SK-N-SH treated with all-trans-retinoic acid at 6 μM for 48 hours (cell line): ENCODE measurements around the gene COL9A3.
"Not testable (repeated sequence)": the region's sequence is repeated elsewhere in the genome, so short reads cannot be mapped to it uniquely, and the experiment has no call there.

Experiments used
- ARNTL ChIP-seq: fragments of 450-650 bp; formaldehyde crosslinking; IDR thresholded peaks from 2 replicates; pipeline ENCODE4 v1.5.0; 2020; ENCODE audit warnings: low read depth, mild to moderate bottlenecking, moderate library complexity, borderline replicate concordance
- BACH2 ChIP-seq: fragments of 250-450 bp; sonication (Bioruptor Pico); IDR thresholded peaks from 2 replicates; pipeline ENCODE4 v1.9.0; 2021; ENCODE audit warnings: mild to moderate bottlenecking, borderline replicate concordance
- ISL1 ChIP-seq: fragments of 250-450 bp; sonication (Bioruptor Pico); IDR thresholded peaks from 2 replicates; pipeline ENCODE4 v2.1.2; 2022; ENCODE audit warnings: mild to moderate bottlenecking, moderate library complexity
- RARB ChIP-seq: fragments of 250-450 bp; sonication (Bioruptor Pico); IDR thresholded peaks from 2 replicates; pipeline ENCODE4 v1.8.0; 2021; ENCODE audit warnings: mild to moderate bottlenecking, moderate library complexity
- ZFP3 ChIP-seq: fragments of 250-450 bp; sonication (Bioruptor Pico); IDR thresholded peaks from 2 replicates; pipeline ENCODE4 v1.5.0; 2020; ENCODE audit warnings: mild to moderate bottlenecking, moderate library complexity
- ZFP30 ChIP-seq: fragments of 450-650 bp; formaldehyde crosslinking; IDR thresholded peaks from 2 replicates; pipeline ENCODE4 v1.5.0; 2022; ENCODE audit warnings: mild to moderate bottlenecking, moderate library complexity
- ZNF8 ChIP-seq: fragments of 450-650 bp; formaldehyde crosslinking; IDR thresholded peaks from 2 replicates; pipeline ENCODE4 v1.5.0; 2020; ENCODE audit warnings: mild to moderate bottlenecking, moderate library complexity
- TF ChIP-seq, protein P1 (sequence below): fragments of 250-450 bp; sonication (Bioruptor Pico); IDR thresholded peaks from 2 replicates; pipeline ENCODE4 v1.5.1; 2020; ENCODE audit warnings: low read depth, mild to moderate bottlenecking, moderate library complexity

GRCh38 chr20:62853304-62853703, 36.5 kb downstream of the COL9A3 start:
- TF ChIP-seq, protein P1, sequence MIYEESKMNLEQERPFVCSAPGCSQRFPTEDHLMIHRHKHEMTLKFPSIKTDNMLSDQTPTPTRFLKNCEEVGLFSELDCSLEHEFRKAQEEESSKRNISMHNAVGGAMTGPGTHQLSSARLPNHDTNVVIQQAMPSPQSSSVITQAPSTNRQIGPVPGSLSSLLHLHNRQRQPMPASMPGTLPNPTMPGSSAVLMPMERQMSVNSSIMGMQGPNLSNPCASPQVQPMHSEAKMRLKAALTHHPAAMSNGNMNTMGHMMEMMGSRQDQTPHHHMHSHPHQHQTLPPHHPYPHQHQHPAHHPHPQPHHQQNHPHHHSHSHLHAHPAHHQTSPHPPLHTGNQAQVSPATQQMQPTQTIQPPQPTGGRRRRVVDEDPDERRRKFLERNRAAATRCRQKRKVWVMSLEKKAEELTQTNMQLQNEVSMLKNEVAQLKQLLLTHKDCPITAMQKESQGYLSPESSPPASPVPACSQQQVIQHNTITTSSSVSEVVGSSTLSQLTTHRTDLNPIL (CRISPR knock-in tag), result not testable (repeated sequence)
- TF ChIP-seq ZFP30, ZFP3, ZNF8, BACH2, ARNTL, RARB, ISL1 (CRISPR knock-in tag): not testable (repeated sequence)
